HepG2 (cell line): ENCODE results near the gene PMEL. TPM values are rescaled to one million over a fixed set of nuclear protein-coding genes. Genes with fewer than 3 reads are reported as not detected.

ENCODE experiments used
- CC2D1A ChIP-seq: sonication (generic); formaldehyde crosslinking; IDR thresholded peaks from 2 replicates; pipeline ENCODE4 v1.8.1; 2023; ENCODE audit warnings: mild to moderate bottlenecking, missing genetic modification reagents
- EHMT2 ChIP-seq: fragments of 200-600 bp; sonication (generic); IDR thresholded peaks from 2 replicates; pipeline ENCODE4 v1.7.0; 2017; ENCODE audit warnings: antibody characterized with exemption, low read depth, low read length, borderline replicate concordance
- HNRNPUL1 ChIP-seq: fragments of 200-400 bp; formaldehyde crosslinking; IDR thresholded peaks from 2 replicates; pipeline ENCODE4 v1.6.1; 2017; ENCODE audit warnings: low read depth, mild to moderate bottlenecking, low read length, moderate library complexity
- MYPOP ChIP-seq: sonication (generic); formaldehyde crosslinking; IDR thresholded peaks from 2 replicates; pipeline ENCODE4 v1.8.1; 2023; ENCODE audit warnings: mild to moderate bottlenecking, moderate library complexity, missing genetic modification reagents
- PHF8 ChIP-seq: sonication (generic); formaldehyde crosslinking; IDR thresholded peaks from 2 replicates; pipeline ENCODE4 v1.5.0; 2020; ENCODE audit warnings: missing genetic modification reagents
- PLRG1 ChIP-seq: fragments of 450-650 bp; conservative IDR thresholded peaks from 2 replicates; pipeline ENCODE4 v1.6.1; 2016
- REL ChIP-seq: sonication (generic); formaldehyde crosslinking; conservative IDR thresholded peaks from 2 replicates; pipeline ENCODE4 v1.8.0; 2022; ENCODE audit warnings: mild to moderate bottlenecking, missing genetic modification reagents, moderate library complexity
- SIX1 ChIP-seq: sonication (generic); formaldehyde crosslinking; IDR thresholded peaks from 2 replicates; pipeline ENCODE4 v1.4.0; 2020; ENCODE audit warnings: missing genetic modification reagents, borderline replicate concordance
- TOE1 ChIP-seq: sonication (generic); formaldehyde crosslinking; IDR thresholded peaks from 2 replicates; pipeline ENCODE4 v1.4.0; 2020; ENCODE audit warnings: mild to moderate bottlenecking, missing genetic modification reagents
- YEATS4 ChIP-seq: sonication (generic); formaldehyde crosslinking; IDR thresholded peaks from 2 replicates; pipeline ENCODE4 v1.4.0; 2020; ENCODE audit warnings: missing genetic modification reagents, borderline replicate concordance
- ZFP1 ChIP-seq: IDR thresholded peaks from 2 replicates; pipeline ENCODE4 v1.6.1; 2016
- ZGPAT ChIP-seq: IDR thresholded peaks from 2 replicates; pipeline ENCODE4 v1.6.1; 2016; ENCODE audit warnings: mild to moderate bottlenecking
- ZNF547 ChIP-seq: sonication (generic); formaldehyde crosslinking; IDR thresholded peaks from 2 replicates; pipeline ENCODE4 v1.5.1; 2020; ENCODE audit warnings: mild to moderate bottlenecking, missing genetic modification reagents
- ZNF652 ChIP-seq: IDR thresholded peaks from 2 replicates; pipeline ENCODE4 v1.6.1; 2016; ENCODE audit warnings: low read depth, borderline replicate concordance
- ZNF709 ChIP-seq: sonication (generic); formaldehyde crosslinking; IDR thresholded peaks from 2 replicates; pipeline ENCODE4 v1.5.0; 2020; ENCODE audit warnings: mild to moderate bottlenecking, missing genetic modification reagents
- ZNF747 ChIP-seq: sonication (generic); formaldehyde crosslinking; IDR thresholded peaks from 2 replicates; pipeline ENCODE4 v1.8.1; 2023; ENCODE audit warnings: missing genetic modification reagents, mild to moderate bottlenecking, borderline replicate concordance
- ZNF766 ChIP-seq: sonication (generic); formaldehyde crosslinking; IDR thresholded peaks from 2 replicates; pipeline ENCODE4 v1.5.0; 2020; ENCODE audit warnings: missing genetic modification reagents, borderline replicate concordance
- ZNF782 ChIP-seq: sonication (generic); formaldehyde crosslinking; IDR thresholded peaks from 2 replicates; pipeline ENCODE4 v1.4.0; 2020; ENCODE audit warnings: missing genetic modification reagents, mild to moderate bottlenecking, borderline replicate concordance
- ZNF792 ChIP-seq: IDR thresholded peaks from 2 replicates; pipeline ENCODE4 v1.6.1; 2016
- polyA plus RNA-seq, 8 experiments: library from polyadenylated mRNA; depleted of rRNA in 3 of 8; stranded (reverse) in 7 of 8; unstranded in 1 of 8; fragments of >200 nt; fragmentation: Illumina TruSeq in 4 of 8; extraction: Trizol in 4 of 8; gene quantifications; 2 replicates each; pipeline versions ENCODE4 v1.2.1 to v1.2.3, GENCODE V29; 2011 to 2016; ENCODE audit warnings: low read depth in 4 of 8, missing spikeins in 1 of 8, mixed read lengths in 1 of 8; ENCODE audit not compliant: insufficient read depth in 1 of 8
- total RNA-seq, 5 experiments: library from RNA; depleted of rRNA; stranded (reverse); fragments of >200 nt; fragmentation: Illumina TruSeq; extraction: Trizol; gene quantifications; 2 replicates each; pipeline ENCODE4 v1.2.3, GENCODE V29; 2016; ENCODE audit warnings: low read depth in 1 of 5
- TF ChIP-seq, protein P1 (sequence below): sonication (generic); formaldehyde crosslinking; IDR thresholded peaks from 2 replicates; pipeline ENCODE4 v1.5.0; 2020; ENCODE audit warnings: missing genetic modification reagents, mild to moderate bottlenecking, borderline replicate concordance
- TF ChIP-seq, protein P2 (sequence below): sonication (generic); formaldehyde crosslinking; IDR thresholded peaks from 2 replicates; pipeline ENCODE4 v1.5.0; 2020; ENCODE audit warnings: mild to moderate bottlenecking, missing genetic modification reagents
- TF ChIP-seq, protein P3 (sequence below): sonication (generic); formaldehyde crosslinking; conservative IDR thresholded peaks from 2 replicates; pipeline ENCODE4 v1.8.0; 2022; ENCODE audit warnings: missing genetic modification reagents

PMEL gene
- total and polyA plus RNA-seq, 2 of the 13 experiments (the other 11 are each of a cell fraction or from before 2014, with no cell fraction given): 0.49 to 3.3 TPM

DNA sequence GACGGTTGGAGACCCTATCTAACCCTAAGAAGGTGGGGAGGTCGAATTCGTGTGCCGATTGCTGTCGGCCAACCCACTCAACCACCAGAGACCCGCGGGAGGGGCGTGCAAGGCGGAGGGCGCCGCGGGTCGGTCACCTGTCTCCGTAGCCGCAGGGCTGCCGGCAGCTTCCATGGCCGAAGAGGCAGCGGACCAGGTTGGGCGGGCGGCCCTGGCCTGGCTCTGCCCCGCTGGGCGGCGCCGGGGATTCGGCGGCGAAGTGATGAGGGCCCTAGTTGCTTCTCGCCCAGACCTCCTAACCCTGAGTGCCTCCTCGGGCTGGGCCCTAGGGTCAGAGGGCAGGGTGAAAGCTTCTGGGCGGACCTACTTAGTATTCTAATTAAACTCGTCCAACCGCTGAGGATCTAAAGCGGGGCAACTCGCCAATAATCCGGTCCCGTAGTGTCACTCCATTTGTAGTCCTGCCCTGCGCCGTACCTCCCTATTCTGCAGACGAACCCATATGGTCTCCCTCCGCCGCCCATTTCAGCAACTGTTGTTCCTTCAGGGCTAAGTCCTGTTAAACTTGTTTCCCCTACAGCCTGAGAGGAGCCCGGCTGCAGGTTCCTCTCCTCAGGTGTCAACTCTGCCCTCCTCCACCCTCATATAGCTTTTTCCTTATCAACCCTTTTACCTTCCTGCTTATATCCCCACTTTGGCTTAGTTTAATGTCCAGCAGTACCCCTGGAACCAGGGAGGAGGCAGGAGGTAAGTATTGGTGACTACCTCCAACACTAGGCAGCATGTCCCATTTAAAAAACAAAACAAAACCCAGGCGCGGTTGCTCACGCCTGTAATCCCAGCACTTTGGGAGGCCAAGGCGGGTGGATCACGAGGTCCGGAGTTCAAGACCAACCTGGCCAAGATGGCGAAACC is 38.0 kb downstream of the PMEL start, which contains the start of gene PYM1 (continued):
- TF ChIP-seq ZGPAT (CRISPR knock-in tag) (peak; percentile 72), ZNF709 (CRISPR knock-in tag) (no peak), ZNF766 (CRISPR knock-in tag) (no peak), EHMT2 (no peak), TOE1 (CRISPR knock-in tag) (no peak), SIX1 (CRISPR knock-in tag) (no peak), ZNF652 (CRISPR knock-in tag) (no peak), REL (no peak), ZNF547 (CRISPR knock-in tag) (peak; percentile 82; the same call in 1 of the 2 replicates), PLRG1 (no peak), ZNF792 (no peak), YEATS4 (no peak; the same call in 1 of the 2 replicates), ZNF782 (CRISPR knock-in tag) (0 out of 2 replicates have a peak, but pooled peaks have one; percentile 23), ZFP1 (CRISPR knock-in tag) (no peak), HNRNPUL1 (no peak), MYPOP (CRISPR knock-in tag) (peak; percentile 44; the same call in 1 of the 2 replicates), ZNF747 (no peak; the same call in 1 of the 2 replicates), PHF8 (peak; percentile 74), CC2D1A (CRISPR knock-in tag) (no peak)
- TF ChIP-seq, protein P1, sequence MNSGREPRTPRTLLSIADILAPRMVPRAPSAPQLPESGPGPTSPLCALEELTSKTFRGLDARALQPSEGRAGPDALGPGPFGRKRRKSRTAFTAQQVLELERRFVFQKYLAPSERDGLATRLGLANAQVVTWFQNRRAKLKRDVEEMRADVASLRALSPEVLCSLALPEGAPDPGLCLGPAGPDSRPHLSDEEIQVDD (CRISPR knock-in tag): no peak
- TF ChIP-seq, protein P2, sequence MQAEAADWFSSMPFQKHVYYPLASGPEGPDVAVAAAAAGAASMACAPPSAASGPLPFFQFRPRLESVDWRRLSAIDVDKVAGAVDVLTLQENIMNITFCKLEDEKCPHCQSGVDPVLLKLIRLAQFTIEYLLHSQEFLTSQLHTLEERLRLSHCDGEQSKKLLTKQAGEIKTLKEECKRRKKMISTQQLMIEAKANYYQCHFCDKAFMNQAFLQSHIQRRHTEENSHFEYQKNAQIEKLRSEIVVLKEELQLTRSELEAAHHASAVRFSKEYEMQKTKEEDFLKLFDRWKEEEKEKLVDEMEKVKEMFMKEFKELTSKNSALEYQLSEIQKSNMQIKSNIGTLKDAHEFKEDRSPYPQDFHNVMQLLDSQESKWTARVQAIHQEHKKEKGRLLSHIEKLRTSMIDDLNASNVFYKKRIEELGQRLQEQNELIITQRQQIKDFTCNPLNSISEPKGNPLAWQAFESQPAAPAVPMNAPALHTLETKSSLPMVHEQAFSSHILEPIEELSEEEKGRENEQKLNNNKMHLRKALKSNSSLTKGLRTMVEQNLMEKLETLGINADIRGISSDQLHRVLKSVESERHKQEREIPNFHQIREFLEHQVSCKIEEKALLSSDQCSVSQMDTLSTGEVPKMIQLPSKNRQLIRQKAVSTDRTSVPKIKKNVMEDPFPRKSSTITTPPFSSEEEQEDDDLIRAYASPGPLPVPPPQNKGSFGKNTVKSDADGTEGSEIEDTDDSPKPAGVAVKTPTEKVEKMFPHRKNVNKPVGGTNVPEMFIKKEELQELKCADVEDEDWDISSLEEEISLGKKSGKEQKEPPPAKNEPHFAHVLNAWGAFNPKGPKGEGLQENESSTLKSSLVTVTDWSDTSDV (CRISPR knock-in tag): no peak
- TF ChIP-seq, protein P3, sequence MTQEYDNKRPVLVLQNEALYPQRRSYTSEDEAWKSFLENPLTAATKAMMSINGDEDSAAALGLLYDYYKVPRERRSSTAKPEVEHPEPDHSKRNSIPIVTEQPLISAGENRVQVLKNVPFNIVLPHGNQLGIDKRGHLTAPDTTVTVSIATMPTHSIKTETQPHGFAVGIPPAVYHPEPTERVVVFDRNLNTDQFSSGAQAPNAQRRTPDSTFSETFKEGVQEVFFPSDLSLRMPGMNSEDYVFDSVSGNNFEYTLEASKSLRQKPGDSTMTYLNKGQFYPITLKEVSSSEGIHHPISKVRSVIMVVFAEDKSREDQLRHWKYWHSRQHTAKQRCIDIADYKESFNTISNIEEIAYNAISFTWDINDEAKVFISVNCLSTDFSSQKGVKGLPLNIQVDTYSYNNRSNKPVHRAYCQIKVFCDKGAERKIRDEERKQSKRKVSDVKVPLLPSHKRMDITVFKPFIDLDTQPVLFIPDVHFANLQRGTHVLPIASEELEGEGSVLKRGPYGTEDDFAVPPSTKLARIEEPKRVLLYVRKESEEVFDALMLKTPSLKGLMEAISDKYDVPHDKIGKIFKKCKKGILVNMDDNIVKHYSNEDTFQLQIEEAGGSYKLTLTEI (CRISPR knock-in tag): no peak
